BLaER1 treated with 17β-estradiol and CSF1 and Interleukin-3, amounts not matched to agents 10 nM and 100 nM (cell line): ENCODE results near the gene KIAA2012.

Experiments used
- H3K27ac ChIP-seq, 11 experiments: shearing (Covaris generic); formaldehyde crosslinking; 2 replicates each; pipeline ENCODE4 v1.8.1; 2022
- H3K27me3 ChIP-seq, 11 experiments: shearing (Covaris generic); formaldehyde crosslinking; 2 replicates each; pipeline ENCODE4 v1.8.1; 2022
- H3K36me3 ChIP-seq, 11 experiments: shearing (Covaris generic); formaldehyde crosslinking; 2 replicates each; pipeline ENCODE4 v1.8.1; 2022
- H3K4me1 ChIP-seq, 10 experiments: shearing (Covaris generic); formaldehyde crosslinking; 2 replicates each; pipeline ENCODE4 v1.8.1; 2022
- H3K4me2 ChIP-seq, 11 experiments: shearing (Covaris generic); formaldehyde crosslinking; 2 replicates each; pipeline ENCODE4 v1.8.1; 2022
- H3K4me3 ChIP-seq, 10 experiments: shearing (Covaris generic); formaldehyde crosslinking; 2 replicates each; pipeline ENCODE4 v1.8.1; 2022
- H3K9ac ChIP-seq, 11 experiments: shearing (Covaris generic); formaldehyde crosslinking; 2 replicates each; pipeline ENCODE4 v1.8.1; 2022
- H3K9me3 ChIP-seq, 11 experiments: shearing (Covaris generic); formaldehyde crosslinking; replicated peaks in 1 of 11; 2 replicates each; pipeline ENCODE4 v1.8.1; 2022
- H4K20me1 ChIP-seq, 11 experiments: shearing (Covaris generic); formaldehyde crosslinking; 2 replicates each; pipeline ENCODE4 v1.8.1; 2022
- Cebpa-rat ChIP-seq, 11 experiments: shearing (Covaris generic); IDR thresholded peaks; 2 replicates each; pipeline ENCODE4 v1.8.1; 2022

The KIAA2012 gene

DNA sequence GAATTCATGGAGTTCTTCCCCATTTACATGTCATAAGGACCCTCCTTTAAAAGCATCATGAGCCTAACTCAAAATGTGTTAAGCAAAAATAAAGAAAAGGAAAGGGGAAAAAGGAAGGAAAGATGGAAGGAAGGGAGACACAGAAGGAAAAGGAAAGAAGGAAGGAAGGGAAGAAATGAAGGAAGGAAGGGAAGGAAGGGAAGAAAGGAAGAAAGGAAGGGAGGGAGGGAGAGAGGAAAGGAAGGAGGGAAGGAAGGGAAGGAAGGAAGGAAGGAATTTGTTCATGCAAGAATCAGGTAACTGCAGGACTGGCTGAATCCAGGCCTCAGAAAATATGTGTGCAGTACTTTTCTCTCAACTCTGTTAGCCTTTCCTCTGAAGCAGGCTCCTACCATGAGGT is 32.0 kb downstream of the KIAA2012 start:
- Histone ChIP-seq H3K36me3 (no peaks in the 10 kb centered on the region), H3K27me3 (no peaks in the 10 kb centered on the region), H3K4me2 (no peak overlapping the region), H3K4me1 (peaks cover 0 to 20% (median 8%) of the 10 kb centered on the region in 10 experiments; a peak in 14 of 20 replicates), H3K9me3 (no peaks in the 10 kb centered on the region), H3K9ac (no peak overlapping the region), H3K4me3 (no peak overlapping the region), H3K27ac (no peak overlapping the region), H4K20me1 (no peaks in the 10 kb centered on the region)
- TF ChIP-seq Cebpa-rat (IDR thresholded peaks at IDR 0.05), result no peak

DNA sequence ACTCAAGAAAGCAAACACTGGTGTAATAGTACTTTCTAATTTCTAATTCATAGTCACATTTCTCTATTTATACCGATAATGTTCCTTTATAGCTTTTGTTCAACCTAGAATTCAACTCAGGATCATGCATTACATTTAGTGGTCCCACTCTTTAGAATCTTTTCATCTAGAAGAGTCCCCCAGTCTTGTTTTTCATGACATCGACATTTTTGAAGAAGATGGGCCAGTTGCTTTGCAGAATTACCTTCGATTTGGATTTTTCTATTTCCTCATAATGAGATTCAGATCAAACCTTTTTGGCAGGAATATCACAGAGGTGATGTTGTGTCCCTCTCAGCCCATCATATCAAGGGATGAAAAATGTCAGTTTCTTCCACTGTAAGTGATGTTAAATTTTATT is 35.3 kb downstream of the KIAA2012 start:
- Histone ChIP-seq H3K27ac (no peak overlapping the region), H3K4me2 (no peak overlapping the region), H3K4me3 (no peak overlapping the region), H3K9ac (no peak overlapping the region), H3K4me1 (no peaks in the 10 kb centered on the region), H4K20me1 (no peaks in the 10 kb centered on the region), H3K36me3 (no peaks in the 10 kb centered on the region), H3K9me3 (no peaks in the 10 kb centered on the region), H3K27me3 (no peaks in the 10 kb centered on the region)
- TF ChIP-seq Cebpa-rat (IDR thresholded peaks at IDR 0.05), result no peak

DNA sequence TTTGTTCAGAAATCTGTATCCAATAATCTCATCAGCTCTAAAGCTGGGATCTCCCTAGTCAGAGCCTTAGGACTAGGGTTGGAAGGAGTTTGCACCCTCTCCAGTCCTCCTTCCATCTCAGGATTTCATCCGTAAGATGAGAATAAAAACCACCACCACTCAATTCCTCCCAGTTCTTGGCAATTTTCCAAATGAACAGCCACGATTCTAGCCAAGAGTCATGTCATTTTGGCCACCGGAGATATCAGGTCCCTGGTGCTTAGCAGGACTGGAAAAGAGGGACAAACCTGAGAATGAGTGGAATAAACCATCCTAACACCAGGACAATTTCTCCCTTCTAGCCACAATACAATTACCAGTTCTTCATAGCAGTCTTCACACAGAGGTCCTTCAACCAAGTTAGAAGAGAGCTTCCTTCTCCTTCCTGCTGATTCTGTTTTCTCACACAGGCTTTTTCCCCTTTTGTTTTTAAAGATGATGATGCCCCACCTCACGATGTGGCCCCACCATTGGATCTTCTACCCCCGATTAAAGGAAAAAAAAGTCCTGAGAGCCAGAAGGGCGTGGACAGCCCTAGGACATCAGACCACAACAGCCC is 36.2 kb downstream of the KIAA2012 start:
- no peaks in the 10 kb centered on the region for H4K20me1 ChIP-seq
- no peak overlapping the region for H3K27ac ChIP-seq
- no peaks in the 10 kb centered on the region for H3K36me3 ChIP-seq
- no peaks in the 10 kb centered on the region for H3K27me3 ChIP-seq
- H3K9me3 ChIP-seq, result no peaks in the 10 kb centered on the region
- H3K9ac ChIP-seq, result no peak overlapping the region
- no peaks in the 10 kb centered on the region; a peak in 1 of 20 replicates for H3K4me1 ChIP-seq
- H3K4me2 ChIP-seq, result no peak overlapping the region
- no peak overlapping the region for H3K4me3 ChIP-seq
- TF ChIP-seq Cebpa-rat (IDR thresholded peaks at IDR 0.05), result no peak

DNA sequence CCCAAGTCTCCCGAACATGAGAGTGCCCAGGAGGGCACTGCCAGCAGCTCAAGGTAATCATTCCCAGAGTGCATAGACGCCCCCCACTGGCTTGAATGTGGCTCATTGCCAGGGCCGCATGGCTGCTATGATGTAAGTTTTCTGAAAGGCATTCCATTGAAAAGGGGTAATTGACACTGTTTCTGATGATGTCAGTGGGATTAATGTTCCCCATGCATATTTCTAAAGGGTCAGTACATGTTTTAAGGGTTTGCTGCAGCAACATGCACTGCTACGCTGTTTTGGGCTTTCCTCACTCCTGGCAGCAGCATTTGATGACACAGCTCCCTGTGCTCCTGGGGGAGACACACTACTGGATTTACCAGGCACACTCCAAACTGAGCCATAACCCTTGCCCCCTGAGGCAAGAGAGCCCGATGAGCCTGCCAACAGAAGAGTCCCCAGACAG is 36.7 kb downstream of the KIAA2012 start:
- Histone ChIP-seq H3K4me2 (no peak overlapping the region), H3K36me3 (no peaks in the 10 kb centered on the region), H3K4me1 (peaks cover 0 to 3% (median 0%) of the 10 kb centered on the region in 10 experiments; a peak in 4 of 20 replicates), H3K27ac (no peak overlapping the region), H3K27me3 (no peaks in the 10 kb centered on the region), H4K20me1 (no peaks in the 10 kb centered on the region), H3K4me3 (no peak overlapping the region), H3K9me3 (no peaks in the 10 kb centered on the region), H3K9ac (no peak overlapping the region)
- TF ChIP-seq Cebpa-rat (IDR thresholded peaks at IDR 0.05), result no peak

DNA sequence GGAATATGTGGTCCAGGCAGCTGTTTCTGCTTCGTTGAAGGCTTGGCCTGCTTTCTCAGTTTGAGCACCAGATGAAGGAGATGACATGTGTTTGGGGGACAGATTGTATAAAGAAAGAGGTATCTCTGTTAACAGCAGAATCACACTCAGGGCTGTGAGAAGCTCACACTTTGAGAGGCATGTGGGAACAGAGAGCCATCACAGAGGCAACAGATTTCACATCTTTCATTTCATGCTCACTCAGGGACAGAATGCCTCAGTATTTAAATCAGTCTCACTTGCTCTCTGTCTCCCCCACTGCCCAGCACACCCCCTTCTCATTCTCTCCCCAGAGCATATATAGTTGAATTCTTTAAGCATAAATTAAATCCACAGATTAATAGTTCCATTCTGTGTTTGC is 37.4 kb downstream of the KIAA2012 start:
- H4K20me1 ChIP-seq, result no peaks in the 10 kb centered on the region
- H3K9ac ChIP-seq, result no peak overlapping the region
- no peak overlapping the region for H3K27ac ChIP-seq
- H3K4me3 ChIP-seq, result no peak overlapping the region
- TF ChIP-seq Cebpa-rat (IDR thresholded peaks at IDR 0.05), result no peak
- peaks cover 0 to 10% (median 0%) of the 10 kb centered on the region in 10 experiments; a peak in 4 of 20 replicates for H3K4me1 ChIP-seq
- no peak overlapping the region for H3K4me2 ChIP-seq
- no peaks in the 10 kb centered on the region for H3K9me3 ChIP-seq
- no peaks in the 10 kb centered on the region for H3K36me3 ChIP-seq
- no peaks in the 10 kb centered on the region for H3K27me3 ChIP-seq

DNA sequence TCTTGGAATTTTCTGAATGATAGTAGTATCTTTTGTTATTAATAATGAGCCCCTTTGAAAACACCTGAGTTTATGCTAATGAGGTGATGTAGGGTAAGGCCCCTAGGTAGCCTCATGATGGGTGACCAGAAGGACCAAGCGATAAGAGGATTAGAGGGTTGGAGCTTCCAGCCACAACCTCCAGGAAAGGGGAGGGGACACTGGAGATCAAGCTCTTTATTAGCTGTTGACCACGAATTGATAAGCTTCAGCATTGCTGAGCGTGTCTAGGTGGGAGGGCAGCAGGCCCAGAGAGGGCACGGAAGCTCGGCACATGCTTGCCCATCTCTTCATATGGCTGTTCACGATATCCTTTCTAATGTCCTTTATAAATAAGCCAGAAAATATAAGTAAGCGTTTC is 39.0 kb downstream of the KIAA2012 start:
- H3K27ac ChIP-seq, result no peak overlapping the region
- no peaks in the 10 kb centered on the region for H3K9me3 ChIP-seq
- no peak overlapping the region for H3K4me2 ChIP-seq
- no peak overlapping the region for H3K4me3 ChIP-seq
- H3K36me3 ChIP-seq, result no peaks in the 10 kb centered on the region
- H4K20me1 ChIP-seq, result no peaks in the 10 kb centered on the region
- no peaks in the 10 kb centered on the region for H3K27me3 ChIP-seq
- H3K9ac ChIP-seq, result no peak overlapping the region
- H3K4me1 ChIP-seq, result peaks cover 0 to 10% (median 0%) of the 10 kb centered on the region in 10 experiments; a peak in 4 of 20 replicates
- TF ChIP-seq Cebpa-rat (IDR thresholded peaks at IDR 0.05), result no peak

DNA sequence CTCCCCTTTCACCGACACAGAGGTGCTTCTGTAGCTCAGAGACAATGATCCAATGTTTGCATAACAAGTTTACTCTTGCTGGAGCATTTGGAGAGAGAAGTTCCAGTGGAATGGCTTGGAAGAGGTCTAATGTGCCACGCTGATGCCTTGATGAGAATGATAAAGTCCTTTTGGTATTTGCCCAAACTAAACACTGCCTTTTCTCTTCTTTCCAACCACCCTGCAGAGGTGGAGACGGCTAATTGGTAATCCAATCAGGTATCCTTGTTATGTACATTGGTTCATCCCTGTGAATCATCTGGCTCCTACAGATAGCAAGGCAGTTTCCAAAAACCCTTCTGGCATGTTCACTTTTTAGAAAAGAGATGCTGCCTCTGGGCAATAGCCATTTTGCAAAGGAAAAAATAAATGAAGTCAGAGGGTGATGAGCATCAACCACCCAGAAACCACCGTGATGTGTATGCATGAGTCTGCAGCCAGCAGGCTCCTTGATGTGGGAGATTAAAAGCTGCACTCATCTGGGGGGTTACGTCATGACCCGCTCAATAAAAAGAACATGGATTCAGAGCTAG is 40.6 kb downstream of the KIAA2012 start:
- no peaks in the 10 kb centered on the region for H3K9me3 ChIP-seq
- H3K27me3 ChIP-seq, result no peaks in the 10 kb centered on the region
- no peak overlapping the region for H3K27ac ChIP-seq
- no peaks in the 10 kb centered on the region for H4K20me1 ChIP-seq
- no peak for TF ChIP-seq Cebpa-rat (IDR thresholded peaks at IDR 0.05)
- no peak overlapping the region for H3K4me3 ChIP-seq
- H3K36me3 ChIP-seq, result no peaks in the 10 kb centered on the region
- no peak overlapping the region for H3K9ac ChIP-seq
- H3K4me1 ChIP-seq, result peaks cover 0 to 10% (median 0%) of the 10 kb centered on the region in 10 experiments; a peak in 4 of 20 replicates
- no peak overlapping the region for H3K4me2 ChIP-seq

DNA sequence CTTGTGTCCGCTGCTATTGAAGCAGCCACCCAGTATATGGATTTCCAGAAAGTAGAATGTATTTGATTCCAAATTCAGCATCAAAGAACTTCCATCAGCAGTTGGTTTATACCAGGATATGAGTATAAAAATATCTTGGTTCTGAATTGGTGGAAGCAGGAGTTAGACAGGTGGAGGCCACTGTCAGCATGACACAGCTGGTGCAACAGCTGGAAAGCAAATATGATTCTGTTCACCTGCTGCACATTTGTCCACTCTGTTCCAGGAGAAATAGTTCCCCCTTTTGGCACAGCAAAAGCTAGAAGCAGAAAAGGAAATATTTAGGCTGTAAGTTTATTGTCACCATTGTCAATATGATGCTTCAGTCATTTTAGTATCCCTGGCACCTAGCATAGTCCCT is 41.2 kb downstream of the KIAA2012 start:
- H3K9me3 ChIP-seq, result peaks cover 0 to 5% (median under 1%) of the 10 kb centered on the region in 11 experiments; a peak in 9 of 22 replicates
- H3K36me3 ChIP-seq, result no peaks in the 10 kb centered on the region
- peaks cover 0 to 10% (median 0%) of the 10 kb centered on the region in 10 experiments; a peak in 4 of 20 replicates for H3K4me1 ChIP-seq
- H4K20me1 ChIP-seq, result no peaks in the 10 kb centered on the region
- H3K4me2 ChIP-seq, result no peak overlapping the region; a peak in 1 of 22 replicates
- H3K27me3 ChIP-seq, result no peaks in the 10 kb centered on the region
- no peak overlapping the region for H3K27ac ChIP-seq
- no peak for TF ChIP-seq Cebpa-rat (IDR thresholded peaks at IDR 0.05)
- no peak overlapping the region for H3K4me3 ChIP-seq
- no peak overlapping the region for H3K9ac ChIP-seq

DNA sequence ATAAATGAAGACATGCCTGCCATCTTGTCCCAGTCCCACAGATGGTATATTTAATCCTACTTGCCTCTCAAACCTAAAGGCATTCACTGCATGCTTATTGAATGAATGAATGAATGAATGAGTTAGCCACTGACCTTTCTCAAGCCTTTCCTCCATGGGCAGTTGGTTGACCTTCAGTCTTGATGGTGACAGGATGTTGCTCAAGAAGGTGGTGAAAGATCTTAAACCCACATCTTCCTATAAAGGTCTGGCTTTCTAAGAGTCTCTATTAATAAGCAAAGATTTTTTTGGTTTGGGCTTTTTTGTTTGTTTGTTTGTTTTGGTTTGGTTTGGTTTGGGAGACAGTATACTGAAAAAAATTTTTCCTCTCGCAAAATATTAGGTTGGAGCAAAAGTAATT is 41.7 kb downstream of the KIAA2012 start:
- TF ChIP-seq Cebpa-rat (IDR thresholded peaks at IDR 0.05), result no peak
- H3K4me1 ChIP-seq, result peaks cover 0 to 10% (median 0%) of the 10 kb centered on the region in 10 experiments; a peak in 4 of 20 replicates
- no peaks in the 10 kb centered on the region for H3K36me3 ChIP-seq
- no peaks in the 10 kb centered on the region for H3K27me3 ChIP-seq
- H3K4me2 ChIP-seq, result peak overlapping the region in 6 of 11 experiments; percentile 1 to 37 (median 20); a peak in 7 of 22 replicates
- no peak overlapping the region for H3K4me3 ChIP-seq
- no peak overlapping the region for H3K9ac ChIP-seq
- no peak overlapping the region for H3K27ac ChIP-seq
- H4K20me1 ChIP-seq, result no peaks in the 10 kb centered on the region
- peaks cover 4 to 10% (median 6%) of the 10 kb centered on the region in 11 experiments; a peak in 20 of 22 replicates for H3K9me3 ChIP-seq
